ENCODE results near the gene ERI2.

DNA sequence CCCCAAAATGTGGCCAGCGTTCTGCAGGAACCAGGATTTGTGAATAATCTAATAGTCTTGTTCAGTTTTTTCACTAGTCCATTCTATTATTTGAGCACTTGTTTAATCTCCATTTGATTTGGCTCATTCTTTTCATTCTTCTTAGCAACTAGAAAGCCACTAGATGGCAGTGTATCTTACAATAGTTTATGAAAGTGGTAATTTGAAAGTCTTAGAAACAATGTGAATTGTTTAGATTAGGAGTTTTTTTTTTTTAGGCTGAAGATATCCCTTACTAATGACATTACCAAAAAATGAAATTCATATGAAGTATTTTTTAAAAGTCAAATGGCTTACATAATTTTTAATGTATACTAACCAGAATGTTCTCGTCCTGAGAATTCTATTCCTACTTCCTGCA is 6.7 kb downstream of the ERI2 start:
- TF ChIP-seq, protein P1, sequence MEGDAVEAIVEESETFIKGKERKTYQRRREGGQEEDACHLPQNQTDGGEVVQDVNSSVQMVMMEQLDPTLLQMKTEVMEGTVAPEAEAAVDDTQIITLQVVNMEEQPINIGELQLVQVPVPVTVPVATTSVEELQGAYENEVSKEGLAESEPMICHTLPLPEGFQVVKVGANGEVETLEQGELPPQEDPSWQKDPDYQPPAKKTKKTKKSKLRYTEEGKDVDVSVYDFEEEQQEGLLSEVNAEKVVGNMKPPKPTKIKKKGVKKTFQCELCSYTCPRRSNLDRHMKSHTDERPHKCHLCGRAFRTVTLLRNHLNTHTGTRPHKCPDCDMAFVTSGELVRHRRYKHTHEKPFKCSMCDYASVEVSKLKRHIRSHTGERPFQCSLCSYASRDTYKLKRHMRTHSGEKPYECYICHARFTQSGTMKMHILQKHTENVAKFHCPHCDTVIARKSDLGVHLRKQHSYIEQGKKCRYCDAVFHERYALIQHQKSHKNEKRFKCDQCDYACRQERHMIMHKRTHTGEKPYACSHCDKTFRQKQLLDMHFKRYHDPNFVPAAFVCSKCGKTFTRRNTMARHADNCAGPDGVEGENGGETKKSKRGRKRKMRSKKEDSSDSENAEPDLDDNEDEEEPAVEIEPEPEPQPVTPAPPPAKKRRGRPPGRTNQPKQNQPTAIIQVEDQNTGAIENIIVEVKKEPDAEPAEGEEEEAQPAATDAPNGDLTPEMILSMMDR (conservative IDR thresholded peaks at IDR 0.05; ENCODE audit: low read depth, low read length) = peak; percentile 58
- no peak for TF ChIP-seq EZH2phosphoT487 (IDR thresholded peaks at IDR 0.05; ENCODE audit: borderline replicate concordance, low read length)
